Muscle of leg (tissue), 11 donors: ENCODE measurements around the gene PRPF38B. TPM values are rescaled to one million over a fixed set of nuclear protein-coding genes. Genes with fewer than 3 reads are reported as not detected.

Experiments
- DNase-seq: peaks from one replicate; pipeline ENCODE4 v3.0.0; 2013
- H3K27ac ChIP-seq: one replicate; pipeline ENCODE4 v1.5.1; 2013; ENCODE audit warnings: mild to moderate bottlenecking, low read length, control low read depth
- H3K27me3 ChIP-seq: one replicate; pipeline ENCODE4 v1.6.1; 2013; ENCODE audit warnings: low read length; ENCODE audit not compliant: control insufficient read depth, insufficient read depth
- H3K36me3 ChIP-seq: one replicate; pipeline ENCODE4 v1.6.1; 2013; ENCODE audit warnings: low read length; ENCODE audit not compliant: control insufficient read depth, insufficient read depth
- H3K4me1 ChIP-seq: one replicate; pipeline ENCODE4 v1.6.1; 2013; ENCODE audit warnings: low read length; ENCODE audit not compliant: control insufficient read depth, insufficient read depth
- H3K4me3 ChIP-seq: one replicate; pipeline ENCODE4 v1.5.1; 2013; ENCODE audit warnings: low read length, control low read depth
- H3K9me3 ChIP-seq: replicated peaks from 2 replicates; pipeline ENCODE4 v1.6.1; 2013; ENCODE audit warnings: low read depth, low read length; ENCODE audit not compliant: control insufficient read depth
- WGBS: methylation state at CpG from one replicate; pipeline ENCODE4 v1.1.5; 2013; ENCODE audit warnings: missing lambda C conversion rate; ENCODE audit not compliant: insufficient coverage; 5-methylcytosine and 5-hydroxymethylcytosine counted together
- polyA plus RNA-seq, 8 donors: library from polyadenylated mRNA; unstranded; fragments of 120-200 nt; gene quantifications; one replicate each; pipeline versions ENCODE4 v1.2.1 to v1.2.3, GENCODE V29; 2013; ENCODE audit warnings: inconsistent platforms in 1 of 8, low replicate concordance in 1 of 8; ENCODE audit not compliant: insufficient read length in 8 of 8, insufficient read depth in 1 of 8
- total RNA-seq: library from RNA; stranded (reverse); fragments of 120-200 nt; gene quantifications from one replicate; pipeline ENCODE4 v1.2.4, GENCODE V29; 2013

PRPF38B gene
- total and polyA plus RNA-seq, 9 donors: 13.7 to 55.8 (median 43.6) TPM

GRCh38 chr1:108732398-108732797 is 40.3 kb downstream of the PRPF38B start:
- no peaks in the 10 kb centered on the region for H3K4me1 ChIP-seq
- no peak for DNase-seq
- no peaks in the 10 kb centered on the region for H3K36me3 ChIP-seq
- H3K27me3 ChIP-seq: peaks cover 2% of the 10 kb centered on the region
- H3K27ac ChIP-seq: no peak overlapping the region
- no CpG with 5 or more reads among the region's 1 CpG for WGBS
- no peaks in the 10 kb centered on the region for H3K9me3 ChIP-seq
- H3K4me3 ChIP-seq: no peak overlapping the region

GRCh38 chr1:108734171-108734865 is 42.2 kb downstream of the PRPF38B start:
- Histone ChIP-seq H3K4me3 (no peak overlapping the region), H3K36me3 (no peaks in the 10 kb centered on the region), H3K4me1 (no peaks in the 10 kb centered on the region), H3K27me3 (peaks cover 4% of the 10 kb centered on the region), H3K9me3 (no peaks in the 10 kb centered on the region), H3K27ac (no peak overlapping the region)
- no CpG with 5 or more reads among the region's 1 CpG for WGBS
- no peak for DNase-seq

- H3K4me1 ChIP-seq: no peaks in the 10 kb centered on the region
These were observed 50.1 kb downstream of the PRPF38B start for GRCh38 chr1:108742253-108742652.

GRCh38 chr1:108745980-108746381 is 53.9 kb downstream of the PRPF38B start:
- peak overlapping the region; percentile 78 for H3K27ac ChIP-seq
- peaks cover 3% of the 10 kb centered on the region for H3K36me3 ChIP-seq
- H3K9me3 ChIP-seq: no peaks in the 10 kb centered on the region
- no peak for DNase-seq
- 22% methylated on average over 3 of the region's 3 CpGs for WGBS
- H3K4me1 ChIP-seq: no peaks in the 10 kb centered on the region
- H3K27me3 ChIP-seq: no peaks in the 10 kb centered on the region
- H3K4me3 ChIP-seq: peak overlapping the region; percentile 6

More at GRCh38 chr1:108742253-108742652, 50.1 kb downstream of the PRPF38B start:
- no peak for DNase-seq
- no peaks in the 10 kb centered on the region for H3K36me3 ChIP-seq
- H3K9me3 ChIP-seq: no peaks in the 10 kb centered on the region
- peaks cover 2% of the 10 kb centered on the region for H3K27me3 ChIP-seq
- H3K4me3 ChIP-seq: no peak overlapping the region
- WGBS: 70% methylated on average over 3 of the region's 6 CpGs
- H3K27ac ChIP-seq: no peak overlapping the region

- WGBS: under 1% methylated on average over 61 of the region's 75 CpGs
- peak within 1 kb of the TSS; percentile 97 for H3K4me3 ChIP-seq
- no peaks in the 10 kb centered on the region for H3K4me1 ChIP-seq
- peak; percentile 98 for DNase-seq
- H3K36me3 ChIP-seq: peaks cover 3% of the 10 kb centered on the region
- no peaks in the 10 kb centered on the region for H3K9me3 ChIP-seq
- H3K27ac ChIP-seq: peak within 1 kb of the TSS; percentile 99
- H3K27me3 ChIP-seq: no peaks in the 10 kb centered on the region
These were observed 54.5 kb downstream of the PRPF38B start, which contains the start of gene STXBP3 for GRCh38 chr1:108746382-108747170. Gene STXBP3 (plus strand): TSS chr1:108746674. CDS start chr1:108746738, 64 bp downstream.

GRCh38 chr1:108747171-108747850 is 55.2 kb downstream of the PRPF38B start:
- H3K27me3 ChIP-seq: no peaks in the 10 kb centered on the region
- no peaks in the 10 kb centered on the region for H3K9me3 ChIP-seq
- H3K4me3 ChIP-seq: peak overlapping the region; percentile 97
- DNase-seq: peak; percentile 95
- 0% methylated on average over 12 of the region's 15 CpGs for WGBS
- H3K36me3 ChIP-seq: peaks cover 4% of the 10 kb centered on the region
- H3K4me1 ChIP-seq: no peaks in the 10 kb centered on the region
- H3K27ac ChIP-seq: peak overlapping the region; percentile 99

- Histone ChIP-seq H3K9me3 (no peaks in the 10 kb centered on the region), H3K27ac (peak overlapping the region; percentile 99)
- no CpG with 5 or more reads among the region's 3 CpGs for WGBS
These were observed 55.8 kb downstream of the PRPF38B start for GRCh38 chr1:108747898-108748297.

GRCh38 chr1:108749081-108749480 is 57.0 kb downstream of the PRPF38B start:
- H3K36me3 ChIP-seq: peaks cover 6% of the 10 kb centered on the region
- WGBS: 100% methylated on average over 3 of the region's 4 CpGs

More at GRCh38 chr1:108747898-108748297, 55.8 kb downstream of the PRPF38B start:
- no peaks in the 10 kb centered on the region for H3K4me1 ChIP-seq
- H3K4me3 ChIP-seq: no peak overlapping the region
- no peaks in the 10 kb centered on the region for H3K27me3 ChIP-seq
- DNase-seq: no peak
- H3K36me3 ChIP-seq: peaks cover 6% of the 10 kb centered on the region

GRCh38 chr1:108750476-108751181 is 58.5 kb downstream of the PRPF38B start:
- Histone ChIP-seq H3K27ac (no peak overlapping the region), H3K36me3 (peaks cover 9% of the 10 kb centered on the region), H3K9me3 (no peaks in the 10 kb centered on the region), H3K4me1 (no peaks in the 10 kb centered on the region), H3K4me3 (no peak overlapping the region), H3K27me3 (no peaks in the 10 kb centered on the region)
- no CpG with 5 or more reads among the region's 1 CpG for whole genome bisulfite sequencing
- no peak for DNase-seq

More at GRCh38 chr1:108749081-108749480, 57.0 kb downstream of the PRPF38B start:
- Histone ChIP-seq H3K9me3 (no peaks in the 10 kb centered on the region), H3K4me3 (no peak overlapping the region), H3K27ac (no peak overlapping the region), H3K27me3 (no peaks in the 10 kb centered on the region), H3K4me1 (no peaks in the 10 kb centered on the region)
- no peak for DNase-seq
